IPS-15b (cell line): Measurements from ENCODE around the gene GPAM.
"Not testable (repeated sequence)": the region's sequence is repeated elsewhere in the genome, so short reads cannot be mapped to it uniquely, and the experiment has no call there.

Experiments used
- H3K27me3 ChIP-seq: one replicate; pipeline ENCODE4 v1.6.1; 2013; ENCODE audit warnings: low read length; ENCODE audit not compliant: control insufficient read depth, insufficient read depth
- H3K36me3 ChIP-seq: one replicate; pipeline ENCODE4 v1.6.1; 2013; ENCODE audit warnings: low read length; ENCODE audit not compliant: control insufficient read depth, insufficient read depth
- H3K4me1 ChIP-seq: one replicate; pipeline ENCODE4 v1.6.1; 2013; ENCODE audit warnings: mild to moderate bottlenecking, low read length; ENCODE audit not compliant: control insufficient read depth, insufficient read depth
- H3K4me3 ChIP-seq: one replicate; pipeline ENCODE4 v1.5.1; 2013; ENCODE audit warnings: low read depth, low read length
- H3K9ac ChIP-seq: one replicate; pipeline ENCODE4 v1.6.1; 2013; ENCODE audit warnings: low read depth, mild to moderate bottlenecking, low read length
- H3K9me3 ChIP-seq: one replicate; pipeline ENCODE4 v1.6.1; 2013; ENCODE audit warnings: mild to moderate bottlenecking, low read length; ENCODE audit not compliant: control insufficient read depth, insufficient read depth

Gene GPAM

DNA sequence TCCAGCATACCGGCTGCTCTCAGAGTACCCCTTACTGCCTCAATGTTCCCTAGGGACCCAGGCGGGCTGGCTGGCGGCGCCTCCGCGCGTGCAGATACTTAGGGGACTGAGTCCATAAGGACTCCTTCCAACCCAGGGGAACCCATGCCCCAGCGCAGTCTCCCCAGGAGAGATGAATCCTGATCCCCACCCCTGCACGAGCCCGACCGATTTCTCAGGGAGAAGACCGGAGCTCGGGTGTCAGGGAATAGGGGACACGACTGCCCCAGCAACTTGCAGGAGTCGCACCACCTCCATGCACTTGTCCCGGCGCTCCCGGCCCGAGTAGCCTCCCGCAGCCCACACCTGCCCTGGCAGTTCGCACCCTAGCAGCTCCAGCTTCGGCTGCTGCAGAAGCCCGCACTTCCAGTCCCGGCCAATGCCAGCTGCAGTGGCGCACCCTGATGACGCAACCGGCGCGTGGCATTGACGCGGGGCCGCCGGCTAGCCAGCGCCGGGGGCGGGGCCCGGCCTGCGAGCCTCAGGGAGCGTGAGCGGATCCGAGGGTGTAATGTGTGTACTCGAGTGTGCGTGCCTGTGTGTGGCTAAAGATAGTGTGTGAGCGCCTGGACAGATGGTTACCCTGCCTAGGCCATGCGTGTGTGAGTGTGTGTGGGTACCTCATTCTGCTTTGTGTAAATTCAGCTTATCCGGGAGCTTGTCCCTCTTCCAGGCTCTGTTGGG lies at the start of gene GPAM:
Gene GPAM, minus strand, starts transcription at position 437 of the 723 bp plus-strand sequence. CDS start 1,981 bp downstream, outside the sequence.
- H3K27me3 ChIP-seq = no peaks in the 10 kb centered on the region
- H3K4me3 ChIP-seq = peak within 1 kb of the TSS; percentile 86
- H3K9ac ChIP-seq = peak within 1 kb of the TSS; percentile 91

GRCh38 chr10:112232670-112233069 lies 49.1 kb upstream of the GPAM start:
- Histone ChIP-seq H3K4me1 (no peaks in the 10 kb centered on the region), H3K27me3 (no peaks in the 10 kb centered on the region), H3K9ac (no peak overlapping the region), H3K4me3 (no peak overlapping the region), H3K36me3 (no peaks in the 10 kb centered on the region), H3K9me3 (no peaks in the 10 kb centered on the region)

More for the DNA sequence above, at the start of gene GPAM:
- peaks cover 13% of the 10 kb centered on the region for H3K4me1 ChIP-seq
- H3K36me3 ChIP-seq = peaks cover 3% of the 10 kb centered on the region
- H3K9me3 ChIP-seq = no peaks in the 10 kb centered on the region

DNA sequence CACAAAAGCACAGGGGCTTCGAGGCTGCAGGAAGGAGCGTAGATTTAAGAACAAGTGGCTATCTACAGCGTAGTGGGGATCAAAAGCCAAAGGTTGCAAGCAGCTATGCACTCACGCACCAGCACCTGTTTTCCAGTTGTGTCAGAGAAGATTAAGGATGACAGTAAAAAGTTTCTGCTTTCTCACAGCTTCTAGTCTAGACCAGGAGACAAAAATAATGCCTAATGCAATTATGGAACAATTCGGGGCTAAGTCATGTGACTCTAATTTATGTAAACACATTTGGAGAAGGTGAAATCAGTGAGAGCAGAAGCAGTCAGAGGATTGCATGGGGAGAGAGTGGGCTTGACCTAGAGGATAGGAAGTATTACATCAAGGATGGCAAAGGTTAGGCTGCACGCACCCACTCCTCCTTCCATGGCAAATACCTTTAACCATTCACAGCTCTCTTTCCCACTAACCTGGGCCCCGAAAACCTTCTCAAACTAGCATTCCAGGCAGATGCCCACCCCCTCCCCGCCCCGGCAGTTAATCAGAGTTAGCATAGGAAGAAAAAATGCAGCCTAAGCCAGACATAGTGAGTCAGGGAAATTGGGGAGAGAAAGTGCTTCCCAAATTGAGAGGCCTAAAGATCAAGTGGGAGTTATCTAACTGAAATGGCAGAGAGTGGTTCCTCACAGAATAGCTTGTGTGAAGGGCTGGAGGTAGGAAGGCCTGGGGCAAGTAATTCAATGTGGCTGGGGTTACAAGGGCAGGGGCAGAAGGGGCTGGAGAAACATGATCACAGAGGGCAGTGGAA lies 48.2 kb upstream of the GPAM start:
- Histone ChIP-seq H3K4me1 (no peaks in the 10 kb centered on the region), H3K4me3 (no peak overlapping the region), H3K9me3 (no peaks in the 10 kb centered on the region), H3K36me3 (no peaks in the 10 kb centered on the region), H3K9ac (no peak overlapping the region), H3K27me3 (no peaks in the 10 kb centered on the region)

GRCh38 chr10:112230325-112230988 lies 46.9 kb upstream of the GPAM start:
- H3K4me3 ChIP-seq = no peak overlapping the region
- no peaks in the 10 kb centered on the region for H3K36me3 ChIP-seq
- no peaks in the 10 kb centered on the region for H3K9me3 ChIP-seq
- H3K9ac ChIP-seq = no peak overlapping the region
- H3K4me1 ChIP-seq = no peaks in the 10 kb centered on the region
- no peaks in the 10 kb centered on the region for H3K27me3 ChIP-seq

- H3K4me1 ChIP-seq = no peaks in the 10 kb centered on the region
- no peaks in the 10 kb centered on the region for H3K36me3 ChIP-seq
- no peaks in the 10 kb centered on the region for H3K27me3 ChIP-seq
- no peak overlapping the region for H3K4me3 ChIP-seq
- no peaks in the 10 kb centered on the region for H3K9me3 ChIP-seq
- H3K9ac ChIP-seq = no peak overlapping the region
These were observed 46.3 kb upstream of the GPAM start for GRCh38 chr10:112229901-112230300.

DNA sequence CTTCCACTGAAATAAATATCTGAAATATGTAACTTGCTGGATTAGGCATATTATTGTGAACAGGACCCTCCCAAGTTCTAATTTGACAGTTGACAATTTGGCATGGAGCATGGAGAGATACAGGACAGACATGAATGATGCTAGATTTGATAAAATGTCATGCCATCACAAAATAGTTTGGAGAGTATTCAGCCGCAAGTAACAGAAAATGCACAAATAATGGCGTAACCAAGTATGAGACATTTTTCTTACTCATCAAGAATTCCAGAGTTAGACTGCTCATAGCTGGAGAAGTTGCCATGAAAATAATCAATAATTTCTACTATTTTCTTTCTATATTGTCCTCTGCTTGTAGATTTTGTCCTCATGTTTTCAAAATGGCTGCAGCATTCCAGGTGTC lies 45.5 kb upstream of the GPAM start:
- Histone ChIP-seq H3K4me1 (no peaks in the 10 kb centered on the region), H3K27me3 (no peaks in the 10 kb centered on the region), H3K9ac (no peak overlapping the region), H3K36me3 (no peaks in the 10 kb centered on the region), H3K4me3 (no peak overlapping the region), H3K9me3 (no peaks in the 10 kb centered on the region)

DNA sequence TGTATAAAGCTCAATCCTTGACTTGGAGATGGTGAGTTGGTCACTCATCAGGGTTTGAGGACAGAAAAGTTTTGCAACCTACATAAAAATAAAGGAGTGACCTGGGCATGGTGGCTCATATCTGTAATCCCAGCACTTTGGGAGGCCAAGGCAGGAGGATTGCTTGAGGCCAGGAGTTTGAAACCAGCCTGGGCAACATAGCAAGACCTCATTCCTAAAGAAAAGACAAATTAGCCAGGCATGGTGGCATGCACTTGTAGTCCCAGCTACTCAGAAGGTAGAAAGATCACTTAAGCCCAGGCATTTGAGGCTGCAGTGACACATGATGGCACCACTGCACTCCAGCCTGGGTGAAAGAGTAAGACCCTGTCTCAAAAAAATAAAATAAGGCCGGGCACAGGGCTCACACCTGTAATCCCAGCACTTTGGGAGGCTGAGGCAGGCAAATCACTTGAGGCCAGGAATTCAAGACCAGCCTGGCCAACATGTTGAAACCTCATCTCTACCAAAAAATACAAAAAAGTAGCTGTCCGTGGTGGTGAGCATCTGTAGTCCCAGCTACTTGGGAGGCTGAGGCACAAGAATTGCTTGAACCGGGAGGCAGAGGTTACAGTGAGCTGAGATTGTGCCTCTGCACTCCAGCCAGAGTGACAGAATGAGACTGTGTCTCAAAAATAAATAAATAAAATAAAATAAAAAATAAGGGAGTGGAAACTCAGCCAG lies 45.0 kb upstream of the GPAM start:
- not testable (repeated sequence) for H3K36me3 ChIP-seq, H3K9ac ChIP-seq, H3K27me3 ChIP-seq, H3K4me1 ChIP-seq, H3K4me3 ChIP-seq, H3K9me3 ChIP-seq

DNA sequence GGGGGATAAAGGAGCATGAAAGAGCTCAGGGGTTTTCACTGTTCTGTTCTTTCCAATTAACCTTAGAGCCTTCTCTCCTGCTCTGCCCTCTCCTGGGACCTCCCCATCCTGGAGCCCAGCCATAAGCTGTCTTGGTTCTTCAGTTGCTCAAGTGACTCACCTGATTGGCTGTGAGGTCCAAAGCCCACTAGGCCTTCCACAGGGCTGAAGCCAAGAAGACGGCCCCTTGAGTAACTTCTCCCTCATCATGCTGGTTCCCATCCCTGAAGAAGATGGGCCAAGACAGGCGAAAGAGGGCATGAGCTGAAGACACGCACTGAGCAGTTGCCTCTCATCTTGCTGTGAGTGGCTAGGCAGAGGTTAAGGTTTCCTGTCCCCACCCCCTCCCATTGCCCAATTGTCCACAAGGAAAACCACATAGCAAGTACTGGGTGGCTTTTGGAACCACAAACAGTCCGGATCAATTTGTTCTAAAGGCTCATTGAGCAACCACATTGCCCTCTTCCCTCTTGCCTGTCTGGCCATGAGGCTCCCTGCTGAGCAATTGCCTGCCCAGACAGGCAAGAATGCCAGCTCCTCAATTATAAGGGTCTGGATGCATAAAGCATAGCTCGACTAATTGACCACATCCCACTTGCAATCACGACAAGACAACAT lies 43.9 kb upstream of the GPAM start:
- Histone ChIP-seq H3K4me1 (no peaks in the 10 kb centered on the region), H3K27me3 (no peaks in the 10 kb centered on the region), H3K9me3 (no peaks in the 10 kb centered on the region), H3K4me3 (no peak overlapping the region), H3K9ac (no peak overlapping the region), H3K36me3 (no peaks in the 10 kb centered on the region)

GRCh38 chr10:112226439-112227248 lies 43.1 kb upstream of the GPAM start:
- H3K27me3 ChIP-seq = no peaks in the 10 kb centered on the region
- H3K4me1 ChIP-seq = no peaks in the 10 kb centered on the region
- no peak overlapping the region for H3K9ac ChIP-seq
- H3K36me3 ChIP-seq = no peaks in the 10 kb centered on the region
- no peak overlapping the region for H3K4me3 ChIP-seq
- no peaks in the 10 kb centered on the region for H3K9me3 ChIP-seq

- Histone ChIP-seq H3K27me3 (no peaks in the 10 kb centered on the region), H3K4me3 (no peak overlapping the region), H3K9me3 (no peaks in the 10 kb centered on the region), H3K4me1 (no peaks in the 10 kb centered on the region), H3K9ac (no peak overlapping the region), H3K36me3 (no peaks in the 10 kb centered on the region)
These were observed 42.3 kb upstream of the GPAM start for GRCh38 chr10:112225771-112226438.
